ENCODE data around the gene ACKR4. TPM values are rescaled to one million over a fixed set of nuclear protein-coding genes. Genes with fewer than 3 reads are reported as not detected.

ACKR4 gene
- not detected in 2 replicates for total RNA-seq

GRCh38 chr3:132596816-132597433, at the start of gene ACKR4:
Gene ACKR4 (plus strand): TSS chr3:132597270. CDS start chr3:132600398, 3,128 bp downstream.

Other genes with a start within 250 kb of the ACKR4 start
- gene DNAJC13, start 179.8 kb upstream of the ACKR4 start, total RNA-seq, result 20.7 and 21.7 TPM in 2 replicates
- 5.5 and 13.9 TPM in 2 replicates for gene ACAD11, start 62.5 kb downstream of the ACKR4 start, total RNA-seq
- gene UBA5, start 63.1 kb downstream of the ACKR4 start, total RNA-seq, result 35.2 and 40.6 TPM in 2 replicates
- 7.3 and 11.2 TPM in 2 replicates for gene NPHP3, start 125.1 kb downstream of the ACKR4 start, total RNA-seq